SU-DHL-6 (cell line): ENCODE results near the gene F8A2.

Experiments
- CTCF ChIP-seq: fragments of 200-600 bp; sonication (generic); IDR thresholded peaks from one replicate; pipeline ENCODE4 v1.5.1; 2017; ENCODE audit warnings: antibody characterized with exemption, mild to moderate bottlenecking, low read length, moderate library complexity; ENCODE audit not compliant: insufficient read depth, poor library complexity, severe bottlenecking
- EZH2phosphoT487 ChIP-seq: fragments of 200-600 bp; sonication (generic), shearing (Covaris generic); conservative IDR thresholded peaks from 2 replicates; pipeline ENCODE4 v1.6.1; 2018; ENCODE audit warnings: mild to moderate bottlenecking, antibody characterized with exemption, low read length, moderate library complexity, mixed read lengths

- TF ChIP-seq CTCF (no peak), EZH2phosphoT487 (no peak)
Measured at GRCh38 chrX:155417769-155418168, 35.9 kb downstream of the F8A2 start.
